Activated T-helper 9 cell treated with anti-CD3 and anti-CD28 coated beads, Interleukin-2, amount 50 U/mL, for 16 hours (primary cell): Measurements from ENCODE around the gene KATNB1.

ENCODE experiments used
- DNase-seq: peaks from one replicate; pipeline ENCODE4 v3.0.0-alpha.2; 2020; ENCODE audit warnings: low read depth

KATNB1 gene, protein sequence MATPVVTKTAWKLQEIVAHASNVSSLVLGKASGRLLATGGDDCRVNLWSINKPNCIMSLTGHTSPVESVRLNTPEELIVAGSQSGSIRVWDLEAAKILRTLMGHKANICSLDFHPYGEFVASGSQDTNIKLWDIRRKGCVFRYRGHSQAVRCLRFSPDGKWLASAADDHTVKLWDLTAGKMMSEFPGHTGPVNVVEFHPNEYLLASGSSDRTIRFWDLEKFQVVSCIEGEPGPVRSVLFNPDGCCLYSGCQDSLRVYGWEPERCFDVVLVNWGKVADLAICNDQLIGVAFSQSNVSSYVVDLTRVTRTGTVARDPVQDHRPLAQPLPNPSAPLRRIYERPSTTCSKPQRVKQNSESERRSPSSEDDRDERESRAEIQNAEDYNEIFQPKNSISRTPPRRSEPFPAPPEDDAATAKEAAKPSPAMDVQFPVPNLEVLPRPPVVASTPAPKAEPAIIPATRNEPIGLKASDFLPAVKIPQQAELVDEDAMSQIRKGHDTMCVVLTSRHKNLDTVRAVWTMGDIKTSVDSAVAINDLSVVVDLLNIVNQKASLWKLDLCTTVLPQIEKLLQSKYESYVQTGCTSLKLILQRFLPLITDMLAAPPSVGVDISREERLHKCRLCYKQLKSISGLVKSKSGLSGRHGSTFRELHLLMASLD

GRCh38 chr16:57735755-57736418, at the start of gene KATNB1:
Gene KATNB1, plus strand, starts transcription at chr16:57735770. Its CDS starts 1,474 bp downstream, at chr16:57737244.
- DNase-seq = no peak

DNA sequence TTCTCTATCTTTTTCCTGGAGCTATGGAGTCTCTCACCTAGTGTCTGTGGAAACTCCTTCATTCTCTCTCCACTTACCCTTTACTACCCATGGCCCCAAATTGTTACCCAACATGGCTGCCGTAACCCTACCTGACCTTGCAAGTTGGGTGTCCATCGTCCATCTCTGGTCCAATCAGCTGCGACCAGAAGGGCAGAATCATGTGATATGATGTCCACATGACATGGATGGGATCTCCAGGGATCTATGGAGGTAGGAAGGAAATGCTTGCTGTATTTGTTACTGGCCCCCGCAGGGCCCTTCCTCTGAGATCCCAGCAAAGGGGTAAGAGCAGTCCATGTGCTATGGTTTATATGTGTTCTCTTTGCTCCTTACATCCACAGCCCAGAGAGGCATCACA, 49.0 kb upstream of the KATNB1 start:
- no peak for DNase-seq

DNA sequence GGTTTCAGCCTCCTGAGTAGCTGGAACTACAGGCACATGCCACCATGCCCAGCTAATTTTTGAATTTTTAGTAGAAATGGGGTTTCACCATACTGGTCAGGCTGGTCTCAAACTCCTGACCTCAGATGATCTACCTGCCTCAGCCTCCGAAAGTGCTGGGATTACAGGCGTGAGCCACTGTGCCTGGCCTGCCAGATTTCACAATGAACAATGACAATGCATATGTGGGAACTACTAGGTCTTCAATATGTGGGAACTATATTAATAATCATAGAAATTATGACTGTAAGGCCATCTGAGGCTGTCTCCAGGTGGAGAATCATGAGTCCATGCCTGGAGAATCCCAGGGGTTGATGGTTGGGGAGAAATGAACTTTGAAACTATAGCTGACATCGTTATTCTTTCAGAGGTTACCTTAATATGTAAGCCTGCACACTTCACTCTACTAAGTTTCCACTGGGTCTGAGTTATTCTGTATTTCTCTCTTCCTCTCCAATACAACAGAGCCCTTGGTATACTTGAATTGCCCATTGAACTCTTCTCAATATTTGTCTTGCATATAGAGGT, 48.1 kb upstream of the KATNB1 start:
- DNase-seq = no peak

- no peak for DNase-seq
These were observed 47.0 kb upstream of the KATNB1 start for GRCh38 chr16:57688487-57688986.

- DNase-seq = no peak
These were observed 46.4 kb upstream of the KATNB1 start for GRCh38 chr16:57688987-57689761.

DNA sequence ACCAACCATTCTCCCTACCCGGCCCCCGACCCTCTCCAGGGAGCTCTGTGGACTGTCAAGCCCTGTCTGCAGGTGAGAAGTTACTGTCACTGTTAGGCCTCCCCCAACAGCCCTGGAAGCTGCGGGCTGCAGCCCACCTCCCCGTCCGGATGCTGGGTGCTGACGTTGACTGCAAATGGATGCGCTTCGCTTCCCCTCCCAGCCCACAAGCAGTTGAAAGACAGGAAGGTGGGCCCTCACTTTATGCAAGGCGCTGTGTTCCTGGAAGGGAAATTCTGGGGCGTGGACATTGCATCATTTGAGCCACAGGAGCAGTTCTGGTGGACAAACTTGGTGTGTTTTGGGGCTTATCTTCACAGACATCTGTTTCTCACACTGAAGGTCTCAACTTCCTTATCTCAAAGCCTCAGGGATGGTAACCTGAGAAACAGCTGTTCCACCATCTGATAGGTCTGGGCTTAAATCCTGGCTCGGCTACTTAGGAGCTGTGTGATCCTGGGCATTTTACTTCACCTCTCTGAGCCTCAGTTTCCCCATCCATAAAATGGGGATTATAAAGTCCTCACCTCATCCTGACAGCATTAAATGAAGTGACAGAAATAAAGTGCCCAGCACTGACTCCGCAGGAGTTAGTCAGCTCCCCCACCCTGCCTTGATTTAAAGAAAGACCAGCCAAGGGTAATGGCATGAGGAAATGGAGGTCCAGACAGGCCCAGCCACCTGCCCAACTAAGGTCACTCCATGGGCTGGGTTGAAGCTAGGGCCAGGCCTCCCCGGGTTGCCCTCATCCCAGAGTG, 45.6 kb upstream of the KATNB1 start:
- DNase-seq = no peak

DNA sequence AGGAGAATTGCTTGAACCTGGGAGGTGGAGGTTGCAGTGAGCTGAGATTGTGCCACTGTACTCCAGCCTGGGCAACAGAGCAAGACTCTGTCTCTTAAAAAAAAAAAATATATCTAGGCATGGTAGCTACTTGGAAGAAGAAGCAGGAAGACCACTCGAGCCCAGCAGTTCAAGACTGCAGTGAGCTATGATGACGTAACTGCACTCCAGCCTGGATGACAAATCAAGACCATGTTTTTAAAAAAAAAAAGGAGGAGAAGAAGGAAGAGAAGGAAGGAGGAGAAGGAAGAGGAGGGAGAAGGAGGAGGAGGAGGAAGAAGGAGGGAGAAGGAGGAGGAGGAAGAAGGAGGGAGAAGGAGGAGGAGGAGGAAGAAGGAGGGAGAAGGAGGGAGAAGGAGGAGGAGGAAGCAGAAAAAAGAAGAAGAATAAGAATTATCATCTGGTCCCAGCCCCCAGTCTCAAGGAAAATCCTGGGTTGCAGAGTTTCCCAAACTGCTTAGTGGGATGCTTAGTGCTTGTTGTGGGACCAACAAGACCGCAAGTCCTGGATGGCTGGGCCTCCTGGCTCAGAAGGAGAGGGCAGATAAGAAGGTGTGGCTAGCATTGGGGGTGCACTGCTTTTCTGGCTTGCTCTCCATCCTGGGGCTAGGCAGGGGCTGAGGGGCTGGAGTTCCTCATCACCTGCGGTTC, 44.6 kb upstream of the KATNB1 start:
- no peak for DNase-seq

- DNase-seq = no peak
These were observed 42.9 kb upstream of the KATNB1 start for GRCh38 chr16:57692636-57693035.

DNA sequence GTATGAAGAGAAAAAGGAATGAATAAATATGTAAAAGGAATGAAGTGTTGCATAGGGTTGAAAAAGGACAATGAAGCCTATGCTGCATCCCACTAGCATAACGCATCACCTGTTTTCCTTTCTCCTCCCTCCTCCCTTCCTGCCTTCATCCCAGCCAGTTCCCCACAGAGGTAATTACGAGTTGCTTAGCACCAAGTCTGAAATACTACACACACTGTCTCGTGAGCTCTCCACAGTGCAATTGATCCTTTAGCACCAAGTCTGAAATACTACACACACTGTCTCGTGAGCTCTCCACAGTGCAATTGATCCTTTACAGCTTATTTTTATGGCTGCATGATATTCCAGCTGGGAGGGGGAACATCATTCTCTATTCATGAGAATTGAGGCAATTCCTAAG, 42.0 kb upstream of the KATNB1 start:
- no peak for DNase-seq

- no peak for DNase-seq
These were observed 41.3 kb upstream of the KATNB1 start for GRCh38 chr16:57694231-57694724.

- DNase-seq = no peak
These were observed 40.6 kb upstream of the KATNB1 start, which contains the start of gene DRC7 for GRCh38 chr16:57694725-57695679. Gene DRC7, plus strand, starts transcription at chr16:57694806. Its CDS starts 3,144 bp downstream, at chr16:57697950.

DNA sequence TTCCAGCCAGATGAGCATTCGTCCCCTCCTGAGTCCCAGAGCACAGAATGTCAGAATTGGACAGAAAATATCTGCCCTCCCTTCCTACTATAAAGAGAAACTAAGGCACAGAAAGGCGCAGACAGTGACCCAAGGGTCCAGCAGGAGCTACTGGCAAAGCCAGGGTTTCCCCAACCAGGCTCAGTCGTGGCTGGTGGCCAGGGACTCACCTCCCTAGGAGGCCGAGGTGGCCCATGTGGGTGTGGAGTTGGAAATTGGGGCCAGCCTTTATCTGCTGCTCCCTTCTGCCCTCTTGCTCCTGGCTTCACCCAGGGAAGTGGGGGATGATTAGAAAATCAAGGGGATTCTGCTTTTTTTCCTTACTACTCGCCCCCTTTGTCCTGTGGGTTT, 39.9 kb upstream of the KATNB1 start:
- DNase-seq = no peak

DNA sequence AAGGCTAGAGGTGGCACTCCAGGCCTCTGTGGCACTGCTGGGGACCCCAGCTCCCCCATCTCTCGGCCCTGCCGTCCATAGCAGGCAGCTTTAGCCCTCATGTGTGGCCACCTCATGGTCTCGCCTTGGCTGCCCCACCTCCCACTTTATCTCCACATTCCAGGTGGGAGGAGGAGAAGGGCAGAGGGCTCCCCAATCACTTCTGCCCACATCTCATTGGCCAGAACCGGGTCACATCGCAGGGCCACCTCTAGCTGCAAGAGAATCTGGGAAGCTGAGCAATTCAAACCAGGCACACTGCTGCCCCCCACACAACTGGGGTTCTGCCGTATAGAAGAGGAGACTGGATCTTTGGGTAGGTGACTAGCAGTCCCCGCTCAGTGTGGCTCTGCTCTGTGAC, 39.3 kb upstream of the KATNB1 start:
- no peak for DNase-seq

- DNase-seq = no peak
These were observed 37.6 kb upstream of the KATNB1 start for GRCh38 chr16:57697896-57698537.

GRCh38 chr16:57698812-57699405, 36.7 kb upstream of the KATNB1 start:
- DNase-seq = no peak

- DNase-seq = no peak
These were observed 36.1 kb upstream of the KATNB1 start for GRCh38 chr16:57699481-57699880.

GRCh38 chr16:57699899-57700298, 35.7 kb upstream of the KATNB1 start:
- DNase-seq = no peak
